NCI-H524 treated with DMSO at 0.1 percent for 48 hours (cell line): Measurements from ENCODE around the gene SP6.

Source experiments
- DNase-seq: peaks from one replicate; lab custom pipeline; 2025; lab: John Stamatoyannopoulos, UW

SP6 gene

GRCh38 chr17:47879028-47879585 is 28.1 kb upstream of the SP6 start:
- DNase-seq = no peak

GRCh38 chr17:47878203-47879027 is 27.5 kb upstream of the SP6 start:
- DNase-seq = no peak

GRCh38 chr17:47877368-47878034 is 26.5 kb upstream of the SP6 start:
- DNase-seq = no peak

- peak; percentile 90 for DNase-seq
Measured at GRCh38 chr17:47875011-47875985, 24.3 kb upstream of the SP6 start.

GRCh38 chr17:47873200-47874090 is 22.5 kb upstream of the SP6 start:
- DNase-seq = no peak

GRCh38 chr17:47872651-47873161 is 21.7 kb upstream of the SP6 start:
- no peak for DNase-seq

- no peak for DNase-seq
Measured at GRCh38 chr17:47872019-47872650, 21.2 kb upstream of the SP6 start.

- no peak for DNase-seq
Measured at GRCh38 chr17:47871048-47871447, 20.1 kb upstream of the SP6 start.

- DNase-seq = no peak
Measured at GRCh38 chr17:47870056-47870455, 19.1 kb upstream of the SP6 start.

- DNase-seq = no peak
Measured at GRCh38 chr17:47869114-47869513, 18.2 kb upstream of the SP6 start.

GRCh38 chr17:47867813-47868533 is 17.0 kb upstream of the SP6 start:
- no peak for DNase-seq

- DNase-seq = no peak
Measured at GRCh38 chr17:47866941-47867340, 16.0 kb upstream of the SP6 start.

GRCh38 chr17:47864791-47865216 is 13.8 kb upstream of the SP6 start:
- no peak for DNase-seq

GRCh38 chr17:47862621-47863440 is 11.9 kb upstream of the SP6 start:
- no peak for DNase-seq

- DNase-seq = no peak
Measured at GRCh38 chr17:47860386-47860785, 9.4 kb upstream of the SP6 start.

- DNase-seq = no peak
Measured at GRCh38 chr17:47857551-47858455, 6.8 kb upstream of the SP6 start.

GRCh38 chr17:47856830-47857229 is 5.9 kb upstream of the SP6 start:
- no peak for DNase-seq

GRCh38 chr17:47855737-47856136 is 4.8 kb upstream of the SP6 start:
- no peak for DNase-seq
